ENCODE measurements around the gene ABHD17A.

- no peak for TF ChIP-seq CTCF (IDR thresholded peaks at IDR 0.05)
- no peak for TF ChIP-seq POLR2A (IDR thresholded peaks at IDR 0.05)
Observed at GRCh38 chr19:1922803-1923202, 37.5 kb upstream of the ABHD17A start.
